Measurements from ENCODE around the gene MYH8. TPM values are rescaled to one million over a fixed set of nuclear protein-coding genes. Genes with fewer than 3 reads are reported as not detected.

Gene MYH8
- total RNA-seq, 1 experiment from 2014 or later: not detected

DNA sequence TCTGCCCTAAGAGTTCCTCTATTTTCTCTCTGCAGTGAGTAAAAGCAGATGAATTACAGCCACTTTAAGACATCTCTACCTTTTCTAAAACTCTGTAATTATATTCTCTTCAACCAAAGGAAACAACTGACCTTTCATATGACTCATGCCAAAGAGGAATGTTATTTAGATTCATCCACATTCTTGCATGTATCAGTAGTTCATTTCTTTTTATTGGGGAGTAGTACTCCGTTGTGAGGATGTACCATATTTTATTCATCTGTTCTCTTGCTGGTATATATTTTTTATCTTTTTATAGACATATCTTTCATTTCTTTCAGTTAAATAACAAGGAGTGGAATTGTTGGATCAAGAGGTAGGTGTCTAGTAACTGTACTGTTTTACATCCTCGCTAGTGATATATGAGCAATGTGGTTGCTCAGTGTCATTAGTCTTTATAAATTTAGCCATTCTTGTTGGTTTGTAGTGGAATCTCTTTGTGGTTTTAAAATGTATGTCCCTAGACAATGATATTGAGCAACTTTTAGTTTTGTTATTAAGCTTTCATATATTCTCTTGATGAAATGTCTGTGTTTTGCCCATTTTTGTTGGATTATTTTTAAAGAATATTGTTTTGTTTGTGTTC, 7.8 kb upstream of the MYH8 start:
- Histone ChIP-seq H3K9me3 (ENCODE audit: low read depth, low read length, poor library complexity, severe bottlenecking) (no peaks in the 10 kb centered on the region), H3K4me1 (ENCODE audit: insufficient read depth, low read length, poor library complexity, severe bottlenecking) (no peaks in the 10 kb centered on the region), H3K27ac (ENCODE audit: low read depth, low read length, poor library complexity, severe bottlenecking) (no peak overlapping the region), H3K4me3 (ENCODE audit: low read depth, low read length, poor library complexity, severe bottlenecking) (no peak overlapping the region), H3K36me3 (ENCODE audit: insufficient read depth, low read length, poor library complexity, severe bottlenecking) (no peaks in the 10 kb centered on the region), H3K27me3 (replicated peaks; ENCODE audit: insufficient read depth, low read depth, low read length, poor library complexity) (no peaks in the 10 kb centered on the region)
- POLR2A ChIA-PET (ENCODE audit: low non-redundant PET): no interaction called here
- intact Hi-C loops (cut with micrococcal nuclease; ENCODE audit: unreplicated experiment): no loop called here
- no peak for DNase-seq (ENCODE audit: low spot score)
- CTCF ChIA-PET: no interaction called here
- TF ChIP-seq CTCF (conservative IDR thresholded peaks at IDR 0.05; ENCODE audit: low read depth, low read length) (no peak), EZH2 (IDR thresholded peaks at IDR 0.05; ENCODE audit: borderline replicate concordance, low read depth, low read length, poor library complexity, severe bottlenecking) (no peak)
- no TSS peak for BruUV-seq (replicated peaks)

DNA sequence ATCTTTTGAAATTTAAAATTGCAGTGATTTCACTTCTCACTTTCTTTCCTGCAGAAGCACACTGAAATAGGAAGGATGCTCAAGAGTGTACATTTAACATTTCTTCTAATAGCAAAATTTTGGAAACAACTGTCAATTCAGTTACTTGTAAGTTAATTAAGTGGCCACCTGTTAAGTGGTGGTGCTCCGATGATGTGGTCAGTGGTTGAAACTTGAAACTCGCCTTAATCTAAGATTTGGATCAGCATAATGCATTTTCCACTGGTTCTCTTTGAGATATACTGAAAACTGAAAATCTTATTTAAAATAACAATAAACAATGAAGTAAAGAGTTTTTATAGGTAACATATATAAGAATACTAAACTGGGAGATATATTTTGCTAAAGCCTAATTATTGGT, 7.0 kb upstream of the MYH8 start:
- POLR2A ChIA-PET (ENCODE audit: low non-redundant PET): no interaction called here
- Histone ChIP-seq H3K4me3 (ENCODE audit: low read depth, low read length, poor library complexity, severe bottlenecking) (no peak overlapping the region), H3K27ac (ENCODE audit: low read depth, low read length, poor library complexity, severe bottlenecking) (no peak overlapping the region), H3K36me3 (ENCODE audit: insufficient read depth, low read length, poor library complexity, severe bottlenecking) (no peaks in the 10 kb centered on the region), H3K9me3 (ENCODE audit: low read depth, low read length, poor library complexity, severe bottlenecking) (no peaks in the 10 kb centered on the region), H3K27me3 (replicated peaks; ENCODE audit: insufficient read depth, low read depth, low read length, poor library complexity) (no peaks in the 10 kb centered on the region), H3K4me1 (ENCODE audit: insufficient read depth, low read length, poor library complexity, severe bottlenecking) (no peaks in the 10 kb centered on the region)
- intact Hi-C loops (cut with micrococcal nuclease; ENCODE audit: unreplicated experiment): no loop called here
- no TSS peak for BruUV-seq (replicated peaks)
- no peak for DNase-seq (ENCODE audit: low spot score)
- TF ChIP-seq CTCF (conservative IDR thresholded peaks at IDR 0.05; ENCODE audit: low read depth, low read length) (no peak), EZH2 (IDR thresholded peaks at IDR 0.05; ENCODE audit: borderline replicate concordance, low read depth, low read length, poor library complexity, severe bottlenecking) (no peak)
- CTCF ChIA-PET: no interaction called here

DNA sequence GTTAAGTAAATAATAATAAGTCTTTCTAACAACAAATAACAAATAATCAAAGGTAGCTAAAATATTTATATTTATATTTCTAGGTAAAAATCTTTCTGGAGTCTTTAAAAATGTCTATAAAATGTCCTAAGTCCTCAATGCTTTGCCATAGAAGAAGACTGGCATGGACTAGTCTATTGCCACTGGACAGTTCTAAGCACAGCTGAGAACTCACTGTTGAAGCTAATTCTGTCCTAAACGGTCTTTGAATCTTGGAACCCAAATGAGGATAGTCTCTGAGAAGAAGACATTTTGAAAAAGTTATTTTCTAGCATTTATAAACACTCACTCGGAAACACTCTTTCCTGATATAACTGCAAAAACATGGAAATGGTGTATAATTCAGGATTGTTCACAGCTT, 539 bp downstream of the MYH8 start:
- POLR2A ChIA-PET (ENCODE audit: low non-redundant PET): no interaction called here

GRCh38 chr17:10420811-10421210, 939 bp downstream of the MYH8 start:
- Histone ChIP-seq H3K4me3 (ENCODE audit: low read depth, low read length, poor library complexity, severe bottlenecking) (no peak overlapping the region), H3K27ac (ENCODE audit: low read depth, low read length, poor library complexity, severe bottlenecking) (no peak overlapping the region), H3K36me3 (ENCODE audit: insufficient read depth, low read length, poor library complexity, severe bottlenecking) (no peaks in the 10 kb centered on the region), H3K27me3 (replicated peaks; ENCODE audit: insufficient read depth, low read depth, low read length, poor library complexity) (no peaks in the 10 kb centered on the region), H3K4me1 (ENCODE audit: insufficient read depth, low read length, poor library complexity, severe bottlenecking) (no peaks in the 10 kb centered on the region), H3K9me3 (ENCODE audit: low read depth, low read length, poor library complexity, severe bottlenecking) (no peaks in the 10 kb centered on the region)
- TF ChIP-seq EZH2 (IDR thresholded peaks at IDR 0.05; ENCODE audit: borderline replicate concordance, low read depth, low read length, poor library complexity, severe bottlenecking) (no peak), CTCF (conservative IDR thresholded peaks at IDR 0.05; ENCODE audit: low read depth, low read length) (no peak)
- ChIA-PET CTCF (no interaction called here), POLR2A (ENCODE audit: low non-redundant PET) (no interaction called here)
- intact Hi-C loops (cut with micrococcal nuclease; ENCODE audit: unreplicated experiment): no loop called here
- DNase-seq (ENCODE audit: low spot score): no peak
- BruUV-seq (replicated peaks): no TSS peak

More for the DNA sequence above, 539 bp downstream of the MYH8 start:
- intact Hi-C loops (cut with micrococcal nuclease; ENCODE audit: unreplicated experiment): no loop called here
- Histone ChIP-seq H3K27me3 (replicated peaks; ENCODE audit: insufficient read depth, low read depth, low read length, poor library complexity) (no peaks in the 10 kb centered on the region), H3K27ac (ENCODE audit: low read depth, low read length, poor library complexity, severe bottlenecking) (no peak overlapping the region), H3K4me1 (ENCODE audit: insufficient read depth, low read length, poor library complexity, severe bottlenecking) (no peaks in the 10 kb centered on the region), H3K36me3 (ENCODE audit: insufficient read depth, low read length, poor library complexity, severe bottlenecking) (no peaks in the 10 kb centered on the region), H3K9me3 (ENCODE audit: low read depth, low read length, poor library complexity, severe bottlenecking) (no peaks in the 10 kb centered on the region), H3K4me3 (ENCODE audit: low read depth, low read length, poor library complexity, severe bottlenecking) (no peak overlapping the region)
- BruUV-seq (replicated peaks): no TSS peak
- CTCF ChIA-PET: no interaction called here
- TF ChIP-seq EZH2 (IDR thresholded peaks at IDR 0.05; ENCODE audit: borderline replicate concordance, low read depth, low read length, poor library complexity, severe bottlenecking): no peak
- no peak for DNase-seq (ENCODE audit: low spot score)
